Neural cell (in vitro differentiated cells): ENCODE data around the gene KDM4E. TPM values are rescaled to one million over a fixed set of nuclear protein-coding genes. Genes with fewer than 3 reads are reported as not detected.

Experiments used
- H2AFZ ChIP-seq: fragments of 200-600, 300-800 bp; sonication (generic), shearing (Covaris generic); 2 replicates; pipeline ENCODE4 v1.6.0; 2014; ENCODE audit warnings: low read depth, mild to moderate bottlenecking, antibody characterized with exemption, low read length, moderate library complexity
- H3F3A ChIP-seq: fragments of 200-600 bp; shearing (Covaris generic); 2 replicates; pipeline ENCODE4 v1.6.1; 2016; ENCODE audit warnings: mild to moderate bottlenecking, moderate library complexity, mixed read lengths, antibody characterized with exemption, low read length; ENCODE audit not compliant: insufficient read depth, poor library complexity, severe bottlenecking
- H3K27ac ChIP-seq: fragments of 200-600, 300-800 bp; sonication (generic), shearing (Covaris generic); 2 replicates; pipeline ENCODE4 v1.5.1; 2014; ENCODE audit warnings: mild to moderate bottlenecking, low read length, moderate library complexity
- H3K27me3 ChIP-seq: fragments of 300-800, 200-600 bp; sonication (generic), shearing (Covaris generic); 2 replicates; pipeline ENCODE4 v1.6.0; 2014; ENCODE audit warnings: mild to moderate bottlenecking, low read depth, low read length, moderate library complexity; ENCODE audit not compliant: insufficient read depth
- H3K36me3 ChIP-seq: fragments of 300-800, 200-600 bp; sonication (generic), shearing (Covaris generic); 2 replicates; pipeline ENCODE4 v1.5.1; 2014; ENCODE audit warnings: mild to moderate bottlenecking, antibody characterized with exemption, low read length, moderate library complexity; ENCODE audit not compliant: insufficient read depth
- H3K4me2 ChIP-seq: fragments of 300-800, 200-600 bp; sonication (generic), shearing (Covaris generic); 2 replicates; pipeline ENCODE4 v1.6.0; 2014; ENCODE audit warnings: mild to moderate bottlenecking, low read length
- H3K4me3 ChIP-seq: fragments of 300-800, 200-600 bp; sonication (generic), shearing (Covaris generic); 2 replicates; pipeline ENCODE4 v1.5.1; 2014; ENCODE audit warnings: mild to moderate bottlenecking, low read length, moderate library complexity
- H3K79me2 ChIP-seq: fragments of 200-600 bp; shearing (Covaris generic); replicated peaks from 2 replicates; pipeline ENCODE4 v1.6.0; 2014; ENCODE audit warnings: mild to moderate bottlenecking, low read length, moderate library complexity; ENCODE audit not compliant: insufficient read depth
- H3K9ac ChIP-seq: fragments of 300-800, 200-600 bp; sonication (generic), shearing (Covaris generic); 2 replicates; pipeline ENCODE4 v1.6.1; 2016; ENCODE audit warnings: mild to moderate bottlenecking, low read length, mixed read lengths
- H3K9me2 ChIP-seq: fragments of 200-600 bp; shearing (Covaris generic); 2 replicates; pipeline ENCODE4 v1.6.1; 2016; ENCODE audit warnings: mild to moderate bottlenecking, low read length, mixed read lengths; ENCODE audit not compliant: insufficient read depth
- H3K9me3 ChIP-seq: fragments of 200-600, 300-800 bp; sonication (generic), shearing (Covaris generic); 2 replicates; pipeline ENCODE4 v1.6.1; 2016; ENCODE audit warnings: mild to moderate bottlenecking, mixed run types, low read length, moderate library complexity, mixed read lengths
- H4K20me1 ChIP-seq: fragments of 200-600 bp; shearing (Covaris generic); 2 replicates; pipeline ENCODE4 v1.6.1; 2016; ENCODE audit warnings: mild to moderate bottlenecking, mixed run types; ENCODE audit not compliant: insufficient read depth
- EP300 ChIP-seq: fragments of 450-650 bp; conservative IDR thresholded peaks from 2 replicates; pipeline ENCODE4 v1.6.1; 2014; ENCODE audit warnings: antibody characterized with exemption, mild to moderate bottlenecking, moderate library complexity; ENCODE audit not compliant: poor library complexity, severe bottlenecking
- EZH2 ChIP-seq: fragments of 200-600, 300-800 bp; shearing (Covaris generic), sonication (generic); IDR thresholded peaks from 2 replicates; pipeline ENCODE4 v1.6.1; 2014; ENCODE audit warnings: antibody characterized with exemption, low read length, borderline replicate concordance, mild to moderate bottlenecking; ENCODE audit not compliant: insufficient read depth, poor library complexity, severe bottlenecking
- MXI1 ChIP-seq: fragments of 450-650 bp; conservative IDR thresholded peaks from 2 replicates; pipeline ENCODE4 v1.6.1; 2014; ENCODE audit warnings: antibody characterized with exemption, mild to moderate bottlenecking; ENCODE audit not compliant: poor library complexity, severe bottlenecking
- POLR2AphosphoS5 ChIP-seq: IDR thresholded peaks from 2 replicates; pipeline ENCODE4 v1.6.1; 2012
- RAD21 ChIP-seq: fragments of 450-650 bp; conservative IDR thresholded peaks from 2 replicates; pipeline ENCODE4 v1.6.1; 2014; ENCODE audit warnings: antibody characterized with exemption, mild to moderate bottlenecking, moderate library complexity
- SMC3 ChIP-seq: fragments of 450-650 bp; conservative IDR thresholded peaks from 2 replicates; pipeline ENCODE4 v1.6.1; 2014; ENCODE audit warnings: antibody characterized with exemption, mild to moderate bottlenecking, moderate library complexity; ENCODE audit not compliant: poor library complexity
- TAF1 ChIP-seq: IDR thresholded peaks from 2 replicates; pipeline ENCODE4 v1.6.1; 2012; ENCODE audit warnings: low read depth
- polyA plus RNA-seq: library from polyadenylated mRNA; depleted of rRNA; stranded (reverse); fragments of >200 nt; gene quantifications from 2 replicates; pipeline ENCODE4 v1.2.3, GENCODE V29; 2014
- TF ChIP-seq, protein P1 (sequence below): fragments of 450-650 bp; IDR thresholded peaks from 2 replicates; pipeline ENCODE4 v1.5.1; 2014; ENCODE audit warnings: antibody characterized with exemption, mild to moderate bottlenecking, moderate library complexity; ENCODE audit not compliant: poor library complexity, severe bottlenecking
- TF ChIP-seq, protein P2 (sequence below): IDR thresholded peaks from 2 replicates; pipeline ENCODE4 v1.6.1; 2012; ENCODE audit warnings: borderline replicate concordance

Gene KDM4E
- polyA plus RNA-seq, 1 donor from 2014 or later, result not detected

DNA sequence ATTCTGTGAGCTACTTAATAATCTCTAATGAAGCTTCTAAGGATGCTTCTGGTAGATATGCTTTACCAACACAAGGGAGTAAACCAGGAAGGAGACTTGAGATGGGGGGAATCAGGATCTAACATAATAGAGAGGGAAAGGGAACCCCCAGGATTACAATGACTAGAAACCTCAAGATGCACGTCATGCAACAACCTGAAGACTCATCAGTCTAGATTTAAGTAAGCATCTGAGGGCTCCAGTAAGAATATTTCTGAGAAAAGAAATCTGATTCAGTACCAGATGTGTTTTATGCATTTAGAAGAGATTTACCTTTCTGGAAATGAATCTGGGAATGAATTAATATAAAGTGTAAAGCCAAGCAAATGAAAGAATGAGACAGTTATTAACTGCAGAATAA lies 36.3 kb upstream of the KDM4E start (continued):
- TF ChIP-seq, protein P1, sequence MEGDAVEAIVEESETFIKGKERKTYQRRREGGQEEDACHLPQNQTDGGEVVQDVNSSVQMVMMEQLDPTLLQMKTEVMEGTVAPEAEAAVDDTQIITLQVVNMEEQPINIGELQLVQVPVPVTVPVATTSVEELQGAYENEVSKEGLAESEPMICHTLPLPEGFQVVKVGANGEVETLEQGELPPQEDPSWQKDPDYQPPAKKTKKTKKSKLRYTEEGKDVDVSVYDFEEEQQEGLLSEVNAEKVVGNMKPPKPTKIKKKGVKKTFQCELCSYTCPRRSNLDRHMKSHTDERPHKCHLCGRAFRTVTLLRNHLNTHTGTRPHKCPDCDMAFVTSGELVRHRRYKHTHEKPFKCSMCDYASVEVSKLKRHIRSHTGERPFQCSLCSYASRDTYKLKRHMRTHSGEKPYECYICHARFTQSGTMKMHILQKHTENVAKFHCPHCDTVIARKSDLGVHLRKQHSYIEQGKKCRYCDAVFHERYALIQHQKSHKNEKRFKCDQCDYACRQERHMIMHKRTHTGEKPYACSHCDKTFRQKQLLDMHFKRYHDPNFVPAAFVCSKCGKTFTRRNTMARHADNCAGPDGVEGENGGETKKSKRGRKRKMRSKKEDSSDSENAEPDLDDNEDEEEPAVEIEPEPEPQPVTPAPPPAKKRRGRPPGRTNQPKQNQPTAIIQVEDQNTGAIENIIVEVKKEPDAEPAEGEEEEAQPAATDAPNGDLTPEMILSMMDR, result no peak
- TF ChIP-seq EP300, result no peak

GRCh38 chr11:94993400-94993943 lies 31.6 kb upstream of the KDM4E start:
- H3K9me3 ChIP-seq, result no peaks in the 10 kb centered on the region
- no peaks in the 10 kb centered on the region for H3K79me2 ChIP-seq
- TF ChIP-seq TAF1 (no peak), EZH2 (no peak), SMC3 (no peak), MXI1 (no peak), EP300 (no peak), RAD21 (no peak), POLR2AphosphoS5 (no peak)
- TF ChIP-seq, protein P1, result no peak
- TF ChIP-seq, protein P2, sequence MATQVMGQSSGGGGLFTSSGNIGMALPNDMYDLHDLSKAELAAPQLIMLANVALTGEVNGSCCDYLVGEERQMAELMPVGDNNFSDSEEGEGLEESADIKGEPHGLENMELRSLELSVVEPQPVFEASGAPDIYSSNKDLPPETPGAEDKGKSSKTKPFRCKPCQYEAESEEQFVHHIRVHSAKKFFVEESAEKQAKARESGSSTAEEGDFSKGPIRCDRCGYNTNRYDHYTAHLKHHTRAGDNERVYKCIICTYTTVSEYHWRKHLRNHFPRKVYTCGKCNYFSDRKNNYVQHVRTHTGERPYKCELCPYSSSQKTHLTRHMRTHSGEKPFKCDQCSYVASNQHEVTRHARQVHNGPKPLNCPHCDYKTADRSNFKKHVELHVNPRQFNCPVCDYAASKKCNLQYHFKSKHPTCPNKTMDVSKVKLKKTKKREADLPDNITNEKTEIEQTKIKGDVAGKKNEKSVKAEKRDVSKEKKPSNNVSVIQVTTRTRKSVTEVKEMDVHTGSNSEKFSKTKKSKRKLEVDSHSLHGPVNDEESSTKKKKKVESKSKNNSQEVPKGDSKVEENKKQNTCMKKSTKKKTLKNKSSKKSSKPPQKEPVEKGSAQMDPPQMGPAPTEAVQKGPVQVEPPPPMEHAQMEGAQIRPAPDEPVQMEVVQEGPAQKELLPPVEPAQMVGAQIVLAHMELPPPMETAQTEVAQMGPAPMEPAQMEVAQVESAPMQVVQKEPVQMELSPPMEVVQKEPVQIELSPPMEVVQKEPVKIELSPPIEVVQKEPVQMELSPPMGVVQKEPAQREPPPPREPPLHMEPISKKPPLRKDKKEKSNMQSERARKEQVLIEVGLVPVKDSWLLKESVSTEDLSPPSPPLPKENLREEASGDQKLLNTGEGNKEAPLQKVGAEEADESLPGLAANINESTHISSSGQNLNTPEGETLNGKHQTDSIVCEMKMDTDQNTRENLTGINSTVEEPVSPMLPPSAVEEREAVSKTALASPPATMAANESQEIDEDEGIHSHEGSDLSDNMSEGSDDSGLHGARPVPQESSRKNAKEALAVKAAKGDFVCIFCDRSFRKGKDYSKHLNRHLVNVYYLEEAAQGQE, result no peak
- H3K27me3 ChIP-seq, result no peaks in the 10 kb centered on the region
- no peaks in the 10 kb centered on the region for H4K20me1 ChIP-seq
- H3K9ac ChIP-seq, result no peak overlapping the region
- H3K36me3 ChIP-seq, result no peaks in the 10 kb centered on the region
- H3K9me2 ChIP-seq, result no peaks in the 10 kb centered on the region
- H2AFZ ChIP-seq, result no peak overlapping the region
- H3K4me2 ChIP-seq, result no peak overlapping the region
- H3F3A ChIP-seq, result no peaks in the 10 kb centered on the region
- no peak overlapping the region for H3K27ac ChIP-seq
- H3K4me3 ChIP-seq, result no peak overlapping the region

DNA sequence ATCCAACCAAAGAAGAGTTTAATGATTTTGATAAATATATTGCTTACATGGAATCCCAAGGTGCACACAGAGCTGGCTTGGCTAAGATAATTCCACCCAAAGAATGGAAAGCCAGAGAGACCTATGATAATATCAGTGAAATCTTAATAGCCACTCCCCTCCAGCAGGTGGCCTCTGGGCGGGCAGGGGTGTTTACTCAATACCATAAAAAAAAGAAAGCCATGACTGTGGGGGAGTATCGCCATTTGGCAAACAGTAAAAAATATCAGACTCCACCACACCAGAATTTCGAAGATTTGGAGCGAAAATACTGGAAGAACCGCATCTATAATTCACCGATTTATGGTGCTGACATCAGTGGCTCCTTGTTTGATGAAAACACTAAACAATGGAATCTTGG lies 27.6 kb upstream of the KDM4E start:
- H3K9me2 ChIP-seq, result no peaks in the 10 kb centered on the region

More for the DNA sequence above, 27.6 kb upstream of the KDM4E start:
- no peaks in the 10 kb centered on the region for H3K36me3 ChIP-seq
- H3K4me3 ChIP-seq, result no peak overlapping the region
- TF ChIP-seq POLR2AphosphoS5 (no peak), EP300 (no peak), TAF1 (no peak), EZH2 (no peak), RAD21 (no peak), SMC3 (no peak), MXI1 (no peak)
- TF ChIP-seq, protein P1, result no peak
- TF ChIP-seq, protein P2, result no peak
- H4K20me1 ChIP-seq, result no peaks in the 10 kb centered on the region
- no peaks in the 10 kb centered on the region for H3K9me3 ChIP-seq
- H3K9ac ChIP-seq, result no peak overlapping the region
- H3K27ac ChIP-seq, result no peak overlapping the region
- no peaks in the 10 kb centered on the region for H3F3A ChIP-seq
- no peaks in the 10 kb centered on the region for H3K27me3 ChIP-seq
- no peaks in the 10 kb centered on the region for H3K79me2 ChIP-seq
- no peak overlapping the region for H3K4me2 ChIP-seq
- no peak overlapping the region for H2AFZ ChIP-seq
